SIG-M5 (cell line): ENCODE data around the gene TRIP11.

Experiments used
- DNase-seq: peaks from one replicate; lab custom pipeline; 2025; lab: John Stamatoyannopoulos, UW

Gene TRIP11

DNA sequence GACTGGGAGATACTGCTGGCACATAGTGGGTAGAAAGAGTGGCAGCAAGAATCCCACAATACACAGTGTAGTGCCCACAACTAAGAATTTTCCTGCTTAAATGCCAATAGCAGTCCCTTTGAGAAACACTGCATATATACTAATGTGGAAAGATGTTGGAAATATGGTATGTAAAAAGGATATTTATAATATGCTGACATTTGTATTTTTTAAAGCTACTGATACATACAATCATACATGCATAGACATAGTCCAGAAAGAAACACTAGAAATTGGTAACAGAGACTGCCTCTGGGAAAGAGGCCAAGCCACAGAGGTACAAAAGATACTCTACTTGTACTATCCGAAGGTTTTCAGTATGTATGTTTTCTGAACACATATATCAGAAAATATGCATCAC is 30.3 kb downstream of the TRIP11 start:
- DNase-seq = no peak

DNA sequence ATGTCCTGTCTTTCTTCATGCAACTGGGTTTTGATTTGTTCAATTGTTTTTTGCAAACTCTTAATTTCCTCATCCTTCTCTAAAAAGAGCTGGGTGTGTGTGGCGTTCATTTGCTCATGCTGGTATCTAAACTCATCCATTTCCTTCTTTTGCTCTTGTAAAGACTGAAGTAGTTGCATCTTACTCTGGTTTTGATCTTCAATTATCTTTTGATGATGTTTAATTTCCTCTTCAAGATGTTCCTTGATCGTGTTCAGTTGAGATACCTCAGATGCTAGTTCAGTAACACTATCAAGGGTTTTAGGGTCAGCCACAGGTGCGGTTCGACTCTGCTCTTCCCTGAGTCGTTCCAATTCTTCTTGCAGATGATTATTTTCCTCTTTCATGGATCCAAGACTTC is 34.8 kb downstream of the TRIP11 start:
- no peak for DNase-seq

DNA sequence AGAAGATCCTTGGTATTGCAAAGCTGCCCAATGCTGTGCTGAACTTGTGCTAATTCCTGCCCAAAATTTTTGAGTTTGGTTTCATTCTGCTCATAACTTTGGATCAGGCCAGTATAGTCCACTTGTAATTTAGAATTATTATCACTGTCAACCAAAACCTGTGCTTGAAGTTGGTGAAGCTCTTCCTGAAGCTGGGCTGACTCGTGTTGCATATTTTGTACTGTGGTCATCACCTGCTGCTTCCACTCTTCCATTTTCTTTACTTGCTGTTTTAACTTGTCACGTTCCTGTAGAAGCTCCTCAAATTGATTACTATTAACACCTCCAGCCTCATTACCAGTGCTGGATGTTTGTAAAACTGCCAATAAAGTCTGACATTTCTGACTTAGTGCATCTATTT is 35.8 kb downstream of the TRIP11 start:
- no peak for DNase-seq

DNA sequence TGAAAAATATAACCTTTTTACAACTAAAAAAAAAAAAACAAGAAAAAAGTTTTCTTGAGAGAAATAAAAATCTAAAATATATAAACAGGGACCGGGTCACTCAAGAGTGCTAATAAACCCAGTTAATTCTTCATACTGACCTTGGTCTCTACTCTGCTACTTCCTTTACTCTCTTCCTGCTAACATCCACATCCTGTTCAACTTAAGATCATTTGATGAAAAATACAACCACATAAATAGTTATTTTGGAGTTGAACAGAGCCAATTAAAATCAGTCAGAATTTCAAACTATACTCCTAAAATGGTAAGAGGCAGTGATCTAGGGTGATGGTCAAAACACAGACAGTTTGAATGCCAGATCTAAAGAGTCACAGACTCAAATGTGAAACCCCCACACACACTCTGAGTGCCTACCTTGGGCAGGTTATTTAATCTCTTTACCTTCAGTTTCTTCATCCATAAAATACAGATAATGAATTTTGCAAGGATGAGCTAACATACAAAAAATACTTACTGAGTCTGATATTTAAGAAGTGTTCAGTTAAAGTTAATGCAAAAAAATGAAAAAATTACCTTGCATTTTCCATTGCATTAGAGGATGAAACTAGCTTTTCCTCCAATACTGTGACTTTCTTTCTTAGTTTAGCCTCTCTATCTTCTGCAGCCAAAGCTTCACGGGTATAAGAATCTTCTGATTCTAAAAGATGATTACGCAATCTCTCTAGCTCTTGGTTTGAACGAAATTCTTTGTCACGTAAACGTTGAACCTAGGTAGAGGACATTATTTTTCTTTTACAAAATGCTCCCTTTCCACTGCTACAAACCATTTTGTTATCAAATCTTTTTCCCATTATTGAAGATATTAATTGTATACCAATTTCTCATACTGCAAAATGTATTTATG is 40.9 kb downstream of the TRIP11 start:
- no peak for DNase-seq

DNA sequence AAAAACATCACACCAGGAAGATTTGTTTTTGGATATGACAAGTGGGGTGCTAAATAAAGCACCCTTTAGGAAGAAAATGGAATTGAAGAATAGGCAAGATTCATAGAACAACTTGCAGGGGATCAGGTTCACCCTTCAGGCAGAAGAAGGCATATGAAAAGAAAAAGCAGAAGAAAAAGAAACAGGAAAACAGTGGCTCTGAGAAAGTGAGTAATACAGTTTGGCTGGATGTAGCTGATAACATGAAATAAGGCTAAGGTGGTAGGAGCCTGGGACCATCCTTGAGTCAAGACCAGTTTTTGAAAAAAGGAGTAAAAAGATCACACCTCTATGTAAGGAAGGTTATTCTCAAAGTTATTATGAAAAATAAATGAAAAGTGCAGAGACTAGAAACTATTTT is 42.4 kb downstream of the TRIP11 start:
- no peak for DNase-seq

DNA sequence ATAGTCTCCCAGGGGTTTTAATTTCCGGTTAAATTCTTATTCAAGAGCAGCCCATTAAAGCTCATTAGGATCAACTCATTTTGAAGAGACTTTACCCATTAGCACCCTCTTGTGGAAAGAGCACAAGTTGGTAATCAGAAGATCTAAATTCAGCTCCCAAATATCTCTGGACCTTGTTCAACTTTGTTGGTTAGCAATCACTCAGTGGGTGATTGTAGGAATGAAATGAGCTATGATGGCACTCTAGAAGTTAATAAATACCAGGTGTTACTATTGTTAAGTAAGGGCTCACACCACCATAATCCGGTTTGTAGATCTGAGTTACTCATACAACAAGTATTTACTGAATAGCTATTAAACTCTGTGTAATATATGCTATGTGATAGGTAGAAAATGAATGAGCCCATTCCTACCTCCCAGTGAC is 42.9 kb downstream of the TRIP11 start:
- no peak for DNase-seq

DNA sequence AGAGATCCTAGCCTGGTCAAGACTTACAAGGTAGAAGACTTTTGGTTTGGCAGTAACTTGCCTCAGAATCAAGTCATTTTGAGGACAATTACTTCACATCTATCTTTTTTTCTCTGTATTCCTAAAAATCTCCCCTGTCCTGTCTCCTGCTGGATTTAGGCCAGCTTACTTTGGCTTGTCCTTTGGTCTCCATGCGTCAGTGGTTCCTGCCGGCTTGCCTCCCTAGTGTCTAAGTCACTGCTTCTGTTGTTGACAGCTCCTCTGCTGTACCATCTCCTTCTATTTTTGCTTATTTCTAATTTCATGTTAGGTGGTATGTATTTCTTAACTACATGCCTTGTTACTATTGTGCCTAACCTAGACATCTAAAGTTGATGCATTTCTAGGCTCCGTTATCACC is 52.7 kb downstream of the TRIP11 start:
- no peak for DNase-seq

DNA sequence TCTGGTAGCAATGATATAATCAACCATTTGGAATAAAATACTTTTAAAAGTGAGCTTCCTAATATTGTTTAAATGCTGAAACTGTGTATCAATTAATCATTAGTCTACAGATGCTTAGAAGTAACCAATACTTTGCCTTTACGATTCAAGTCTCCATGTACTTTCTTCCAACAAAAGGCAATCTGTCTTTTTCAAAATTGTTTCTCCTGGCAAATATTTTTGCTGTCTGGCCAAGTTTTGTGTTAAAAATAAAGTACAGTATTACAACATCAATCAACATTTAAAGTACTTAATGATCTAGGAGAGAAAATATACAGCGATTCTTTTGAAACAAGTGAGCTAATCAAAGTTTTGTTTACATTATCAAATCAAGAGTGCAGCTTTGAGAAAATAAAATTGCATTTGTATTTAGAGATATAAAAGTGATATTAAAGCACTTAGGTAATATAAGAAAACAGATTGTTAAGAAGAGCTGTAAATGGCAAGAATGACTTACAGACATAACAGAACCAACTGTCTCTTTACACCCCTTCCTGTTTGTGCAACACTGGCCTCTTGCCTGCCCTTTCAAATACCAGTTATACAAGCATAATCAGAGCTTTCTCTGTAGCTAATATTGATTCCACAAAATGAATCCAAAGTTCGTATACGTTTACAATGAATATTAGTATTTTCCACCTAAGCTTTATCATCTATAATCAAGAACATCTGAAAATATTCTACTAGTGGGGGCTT is 54.2 kb downstream of the TRIP11 start:
- DNase-seq = no peak

DNA sequence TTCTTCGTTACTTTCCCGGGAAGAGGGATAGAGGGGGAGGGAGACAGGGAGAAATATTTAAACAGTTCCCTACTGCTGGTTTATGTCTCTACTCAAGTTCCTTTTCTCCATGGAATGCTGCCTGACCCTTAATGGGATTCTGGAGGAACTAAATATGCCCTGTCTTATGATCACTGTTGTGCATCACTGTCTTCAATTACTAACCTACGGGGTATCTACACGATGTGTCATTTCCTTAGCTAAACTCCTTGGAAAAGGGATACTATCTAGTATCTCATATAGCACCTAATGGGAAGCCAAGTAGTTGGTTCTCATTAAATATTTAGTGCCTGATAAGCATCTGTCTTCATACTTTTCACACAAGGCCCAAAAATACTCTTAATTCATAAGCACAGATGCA is 54.9 kb downstream of the TRIP11 start:
- no peak for DNase-seq

DNA sequence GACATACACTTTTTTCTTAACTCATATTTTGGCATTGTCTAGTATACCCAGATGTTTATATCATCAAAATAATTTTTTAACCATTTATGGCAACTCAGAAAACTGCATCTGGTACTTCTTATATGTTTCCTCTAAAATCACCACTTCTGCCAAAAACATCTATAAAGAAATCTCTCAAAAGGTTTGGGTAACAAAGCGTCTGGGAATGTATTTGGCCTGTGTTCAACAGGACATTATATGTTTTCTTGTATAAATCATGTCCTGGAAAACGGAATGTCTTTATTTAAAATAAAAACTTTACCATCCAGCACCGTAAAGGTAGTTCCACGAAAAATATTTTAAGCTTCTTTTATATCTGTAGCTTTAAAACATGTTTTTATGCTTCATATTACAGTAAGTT is 56.3 kb downstream of the TRIP11 start:
- DNase-seq = no peak

DNA sequence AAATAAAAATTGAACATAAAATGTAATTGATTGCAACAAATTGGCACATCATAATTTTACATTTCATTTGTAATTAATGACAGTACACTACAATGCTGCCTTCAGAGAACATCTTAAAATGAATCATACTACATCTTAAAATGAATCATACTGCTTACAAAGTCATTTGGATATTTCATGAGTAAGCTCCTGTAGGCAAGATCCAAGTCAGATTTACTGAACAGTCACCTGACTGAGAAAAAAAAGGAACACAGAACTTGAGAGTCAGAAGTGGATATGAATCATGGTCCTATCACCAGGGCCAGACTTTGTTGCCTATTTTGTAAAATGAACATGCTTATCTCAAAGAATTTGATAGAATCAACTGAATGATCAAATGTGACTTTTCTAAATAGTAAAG is 59.7 kb downstream of the TRIP11 start:
- no peak for DNase-seq

DNA sequence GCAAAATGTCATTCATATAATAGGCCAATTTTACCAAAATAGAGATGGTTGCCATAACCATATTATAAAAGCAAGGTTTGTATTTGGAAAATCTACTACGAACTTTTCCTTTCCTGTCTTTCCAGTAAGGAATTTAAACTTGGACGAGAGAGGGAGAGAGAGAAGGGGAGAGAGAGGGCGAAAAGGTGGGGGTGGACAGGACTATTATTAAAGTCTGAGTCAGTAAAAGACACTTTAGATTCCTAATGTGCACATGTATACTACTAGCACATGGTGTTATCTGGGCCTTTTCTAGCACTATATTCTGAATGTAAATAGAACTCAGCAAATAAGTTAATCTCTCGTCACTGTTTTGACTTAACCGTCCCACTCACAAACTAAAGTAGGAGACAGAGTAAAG is 62.0 kb downstream of the TRIP11 start:
- no peak for DNase-seq

DNA sequence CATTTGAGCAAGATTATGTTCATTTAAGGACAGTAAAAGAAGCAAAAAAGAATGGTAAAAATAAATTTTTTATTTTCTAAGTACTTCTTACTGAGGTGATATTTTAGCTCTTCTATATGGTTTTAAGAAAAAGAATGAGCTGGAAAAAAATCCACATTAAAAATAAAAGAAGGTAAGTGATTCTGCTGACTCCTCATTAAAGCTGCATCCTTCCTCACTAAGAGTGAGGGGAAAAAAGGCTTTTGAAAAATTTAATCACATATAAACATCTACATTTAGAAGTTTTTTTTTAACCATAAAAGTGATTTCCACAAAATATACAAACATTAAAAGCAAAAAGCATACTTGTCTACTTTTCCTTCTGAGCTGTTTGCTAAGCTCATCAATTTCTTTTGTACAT is 64.1 kb downstream of the TRIP11 start:
- no peak for DNase-seq

DNA sequence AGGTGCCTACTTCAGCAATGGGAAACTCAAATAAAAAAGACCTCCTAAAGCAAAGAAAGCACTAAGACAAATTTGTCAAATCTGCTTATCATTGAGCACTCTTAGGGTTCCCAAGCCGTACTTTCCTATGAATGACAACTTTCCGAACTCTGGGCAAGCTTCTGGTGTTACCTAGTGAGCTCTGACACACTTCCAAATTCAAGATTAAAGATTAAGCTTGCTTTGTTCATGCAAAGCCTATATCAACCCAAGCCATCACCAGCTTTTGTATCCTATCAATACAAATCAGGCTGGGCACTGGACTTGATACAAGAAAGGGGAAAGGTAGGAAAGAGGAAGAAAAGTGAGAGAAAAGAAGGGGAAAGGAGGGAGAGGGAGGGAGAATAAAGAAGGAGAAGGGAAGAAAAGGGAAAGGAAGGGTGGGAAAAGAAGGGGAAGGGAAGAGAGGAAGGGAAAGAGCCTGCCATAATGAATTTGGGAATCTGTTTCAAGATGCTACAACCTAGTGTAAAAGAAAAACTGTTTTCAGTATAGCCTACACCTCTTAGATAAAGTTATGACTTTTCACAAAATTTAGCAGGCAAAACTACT is 68.6 kb downstream of the TRIP11 start:
- DNase-seq = no peak

DNA sequence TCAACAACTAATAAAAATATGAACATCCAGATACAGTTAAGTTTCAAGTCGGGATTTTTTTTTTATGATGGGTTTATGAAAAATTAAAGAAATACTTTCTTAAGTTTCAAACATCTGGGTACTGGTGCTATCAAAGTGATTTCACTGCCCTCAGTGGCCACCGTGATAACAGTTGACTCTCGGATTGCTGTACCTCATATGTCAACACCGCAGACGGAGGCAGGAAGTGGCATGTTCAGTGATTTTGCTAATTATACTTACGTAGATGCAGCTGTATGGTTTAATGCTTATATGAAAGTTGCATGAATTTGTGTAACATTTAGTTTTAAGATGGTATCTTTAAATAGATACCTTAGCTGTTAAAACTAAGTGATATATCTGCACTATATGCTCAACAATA is 71.6 kb downstream of the TRIP11 start:
- DNase-seq = no peak

DNA sequence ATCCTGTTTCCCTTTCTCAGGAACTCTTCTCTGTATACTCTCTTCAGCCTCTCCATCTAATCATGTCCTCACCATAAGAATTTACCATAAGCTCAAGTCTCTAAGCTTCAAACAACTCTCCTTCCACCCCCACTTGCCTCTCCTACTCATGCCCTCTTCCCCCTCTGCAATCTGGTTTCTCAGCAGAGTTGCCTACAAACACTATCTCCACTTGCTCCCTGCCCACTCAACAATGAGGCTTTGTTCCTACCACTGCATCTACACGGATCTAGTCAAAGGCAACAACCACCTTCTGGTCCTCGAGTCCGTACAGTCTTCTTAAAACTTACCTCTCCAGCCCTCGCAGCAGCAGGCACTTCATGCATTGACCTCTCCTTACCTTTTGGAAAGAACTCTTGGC is 75.1 kb downstream of the TRIP11 start:
- no peak for DNase-seq

DNA sequence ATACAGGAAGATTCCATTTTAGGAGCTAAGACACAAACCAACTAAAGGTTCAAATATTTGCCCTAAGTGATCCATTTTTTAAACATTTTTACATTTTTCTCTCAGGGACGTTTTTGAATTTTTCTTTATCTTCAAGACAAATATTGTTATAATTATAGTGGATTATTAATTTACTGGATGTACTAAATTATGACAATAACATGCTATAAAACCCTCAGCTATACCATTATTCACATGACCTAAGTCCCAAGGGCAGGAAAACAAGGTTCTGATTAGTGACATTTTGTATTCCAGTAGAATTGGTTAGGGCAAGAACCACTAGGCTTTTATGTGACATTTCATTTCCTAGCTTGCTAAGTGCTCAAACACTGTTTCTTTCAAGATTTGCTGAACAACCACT is 75.8 kb downstream of the TRIP11 start:
- no peak for DNase-seq

DNA sequence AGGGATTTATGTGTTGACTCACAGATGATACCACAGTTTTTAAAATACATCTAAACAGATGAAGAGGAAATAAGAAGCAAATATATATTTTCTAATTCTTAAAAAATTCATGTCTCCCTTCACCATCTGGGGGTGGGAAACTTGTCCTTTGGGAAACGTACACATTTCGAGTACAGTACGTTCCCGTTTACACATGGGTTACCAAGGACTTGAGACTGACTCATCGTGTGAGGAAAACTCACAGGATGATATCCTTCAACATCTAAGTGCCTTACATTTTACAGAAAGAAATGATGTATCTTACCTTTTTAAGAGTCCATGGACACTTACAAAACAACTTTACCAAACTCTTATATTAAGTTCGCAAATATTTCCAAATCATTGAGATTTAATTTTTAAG is 76.4 kb downstream of the TRIP11 start:
- DNase-seq = no peak

DNA sequence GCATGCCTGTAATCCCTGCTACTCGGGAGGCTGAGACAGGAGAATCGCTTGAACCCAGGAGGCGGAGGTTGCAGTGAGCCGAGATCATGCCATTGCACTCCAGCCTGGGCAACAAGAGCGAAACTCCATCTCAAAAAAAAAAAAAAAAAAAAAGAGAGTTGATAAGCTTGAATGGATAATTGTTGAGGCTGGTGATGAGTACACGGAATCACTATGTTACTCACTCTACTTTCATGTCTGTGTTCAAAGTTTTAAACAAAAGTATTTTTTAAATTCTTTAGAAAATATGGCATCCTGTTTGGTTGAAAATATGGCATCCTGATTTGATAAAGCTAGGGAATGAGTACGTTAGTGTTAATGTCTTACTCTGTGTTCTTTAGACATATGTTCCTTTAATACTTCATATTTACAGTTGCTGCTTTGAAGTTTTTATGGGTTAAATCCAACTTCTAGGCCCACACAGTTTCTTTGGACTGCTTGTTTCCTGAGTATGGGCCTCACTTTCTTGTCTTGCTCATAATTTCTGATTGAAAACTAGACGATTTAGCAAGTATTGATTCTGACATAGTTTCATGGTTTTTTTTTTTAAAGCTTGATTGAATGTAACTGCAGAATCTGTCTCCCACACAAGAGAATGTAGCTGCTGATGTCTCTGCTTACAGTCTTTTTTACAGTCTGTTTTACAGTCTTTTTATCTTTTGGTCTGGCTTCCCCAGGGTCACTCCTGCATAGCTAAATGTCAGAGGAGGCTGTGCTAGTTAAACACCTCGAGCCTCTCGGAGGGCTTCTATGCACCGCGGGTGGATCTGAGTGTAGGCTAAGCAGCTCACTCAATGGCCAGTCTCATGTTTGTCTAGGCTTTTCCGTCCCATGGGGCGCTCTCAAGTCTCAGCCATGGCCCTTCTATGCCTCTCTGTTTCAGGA is 78.3 kb downstream of the TRIP11 start:
- DNase-seq = no peak

DNA sequence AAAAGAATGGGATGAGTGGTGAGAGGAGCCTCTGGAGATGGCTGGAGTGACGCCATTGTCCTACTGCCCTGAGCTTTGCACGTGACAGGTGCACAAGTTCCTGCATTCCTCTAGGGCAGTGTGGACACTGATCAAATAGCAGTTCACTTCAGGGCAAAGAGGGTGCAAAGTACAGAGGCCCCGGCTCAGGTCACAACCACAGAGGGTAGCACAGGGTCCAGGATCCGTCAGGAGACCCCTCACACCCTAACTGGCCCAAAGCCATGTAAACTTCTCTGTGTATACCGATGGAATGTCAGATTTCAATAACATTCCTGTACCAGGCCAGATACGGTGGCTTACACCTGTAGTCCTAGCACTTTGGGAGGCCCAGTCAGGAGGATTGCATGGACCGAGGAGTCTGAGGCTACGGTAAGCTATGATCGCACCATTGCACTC is 82.0 kb downstream of the TRIP11 start:
- no peak for DNase-seq

DNA sequence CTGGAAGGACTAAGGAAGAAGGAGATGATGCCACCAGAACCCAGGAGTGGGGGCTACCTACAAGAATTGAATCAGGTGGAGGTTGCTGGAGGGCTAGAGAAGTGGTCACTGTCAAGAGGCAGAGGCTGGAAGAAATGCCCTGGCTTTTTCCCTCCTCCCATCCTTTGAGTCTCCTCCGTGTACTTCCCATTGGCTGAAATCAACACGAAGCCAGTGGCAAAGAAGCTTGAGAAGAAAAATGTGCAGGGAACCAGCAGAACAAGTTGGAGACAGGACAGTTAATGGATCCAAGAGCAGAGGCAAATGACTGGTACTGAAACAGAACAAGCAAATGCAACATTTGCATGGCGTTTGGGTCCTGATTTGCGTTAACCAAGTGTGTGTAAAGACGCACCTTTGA is 83.2 kb downstream of the TRIP11 start:
- DNase-seq = no peak

DNA sequence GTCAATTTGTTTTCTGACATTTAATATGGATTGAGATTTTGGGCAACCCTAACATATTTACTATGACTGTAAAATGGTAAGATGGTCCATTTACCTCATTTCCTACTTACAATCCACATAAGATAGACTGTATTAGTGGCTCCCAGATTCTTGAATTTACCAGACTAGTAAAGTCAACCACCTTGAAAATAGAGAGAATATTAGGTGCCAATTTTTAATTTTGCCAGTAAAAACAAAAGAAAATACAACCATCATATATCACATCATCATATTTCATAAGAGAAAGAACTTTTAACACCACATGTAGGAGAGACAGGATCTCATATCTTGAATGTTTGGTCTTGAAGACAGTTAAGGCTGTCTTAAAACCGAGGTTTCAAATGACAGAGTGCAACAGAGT is 84.7 kb downstream of the TRIP11 start:
- DNase-seq = no peak
